SK-N-SH (cell line): ENCODE measurements around the gene IL18R1. TPM values are rescaled to one million over a fixed set of nuclear protein-coding genes. Genes with fewer than 3 reads are reported as not detected.

ENCODE experiments used
- CTCF ChIA-PET: fragments of 300-600, 350-600 bp; formaldehyde crosslinking; extraction: SDS; loops from one replicate; lab custom pipeline; 2021; lab: Yijun Ruan, JAX
- POLR2A ChIA-PET: fragments of 350-600 bp; sonication (Branson Sonifier 250); formaldehyde crosslinking; extraction: SDS; loops from one replicate; lab custom pipeline; 2020; ENCODE audit warnings: antibody characterized with exemption, inconsistent platforms; lab: Yijun Ruan, JAX
- DNase-seq: peaks from one replicate; pipeline ENCODE4 v3.0.0; 2012
- H2AFZ ChIP-seq: fragments of 200-600 bp; sonication (generic); 2 replicates; pipeline ENCODE4 v1.8.1; 2016; ENCODE audit warnings: antibody characterized with exemption, mild to moderate bottlenecking, low read depth
- H3F3A ChIP-seq: fragments of 200-600 bp; sonication (generic); replicated peaks from 2 replicates; pipeline ENCODE3; 2016; ENCODE audit warnings: antibody characterized with exemption, mild to moderate bottlenecking; ENCODE audit not compliant: insufficient read depth
- H3K27ac ChIP-seq, 2 experiments: fragments of 200-500 bp in 1 of 2; fragments of 200-600 bp in 1 of 2; sonication (Bioruptor generic) in 1 of 2; sonication (generic), shearing (Covaris generic) in 1 of 2; 2 replicates each; pipeline versions ENCODE4 v1.5.1 to v1.6.1; 2014 to 2016; ENCODE audit warnings: low read depth in 2 of 2, inconsistent platforms in 1 of 2, low read length in 1 of 2, mild to moderate bottlenecking in 1 of 2, mixed read lengths in 1 of 2
- H3K27me3 ChIP-seq: fragments of 200-600 bp; sonication (generic), shearing (Covaris generic); 2 replicates; pipeline ENCODE4 v1.6.1; 2016; ENCODE audit warnings: mixed run types; ENCODE audit not compliant: insufficient read depth
- H3K36me3 ChIP-seq, 2 experiments: fragments of 200-500 bp in 1 of 2; fragments of 200-600 bp in 1 of 2; sonication (Bioruptor generic) in 1 of 2; sonication (generic) in 1 of 2; replicated peaks in 1 of 2; 2 replicates each; pipeline versions ENCODE3 to v1.5.1; 2014 to 2016; ENCODE audit warnings: low read length in 1 of 2, mild to moderate bottlenecking in 1 of 2; ENCODE audit not compliant: insufficient read depth in 2 of 2, control insufficient read depth in 1 of 2
- H3K4me1 ChIP-seq, 2 experiments: fragments of 200-500 bp in 1 of 2; fragments of 200-600 bp in 1 of 2; sonication (Bioruptor generic) in 1 of 2; sonication (generic), shearing (Covaris generic) in 1 of 2; 2 replicates each; pipeline versions ENCODE4 v1.5.1 to v1.6.1; 2014 to 2016; ENCODE audit warnings: low read depth in 1 of 2, low read length in 1 of 2, mixed run types in 1 of 2; ENCODE audit not compliant: insufficient read depth in 2 of 2, control insufficient read depth in 1 of 2
- H3K4me2 ChIP-seq: fragments of 200-600 bp; sonication (generic), shearing (Covaris generic); 2 replicates; pipeline ENCODE4 v1.6.1; 2017; ENCODE audit warnings: mixed run types
- H3K4me3 ChIP-seq, 2 experiments: fragments of 200-500 bp in 1 of 2; fragments of 200-600 bp in 1 of 2; sonication (Bioruptor generic) in 1 of 2; sonication (generic), shearing (Covaris generic) in 1 of 2; 2 replicates each; pipeline versions ENCODE4 v1.5.1 to v1.8.1; 2014 to 2016; ENCODE audit warnings: low read depth in 2 of 2, inconsistent platforms in 1 of 2, low read length in 1 of 2, mild to moderate bottlenecking in 1 of 2, mixed read lengths in 1 of 2, moderate library complexity in 1 of 2
- H3K79me2 ChIP-seq: fragments of 200-600 bp; sonication (generic); 2 replicates; pipeline ENCODE4 v1.8.1; 2017; ENCODE audit warnings: mild to moderate bottlenecking; ENCODE audit not compliant: insufficient read depth
- H3K9ac ChIP-seq: fragments of 200-600 bp; sonication (generic); 2 replicates; pipeline ENCODE4 v1.6.1; 2017; ENCODE audit warnings: mixed run types
- H3K9me2 ChIP-seq: fragments of 200-600 bp; sonication (generic); 2 replicates; pipeline ENCODE4 v1.6.1; 2017; ENCODE audit warnings: mixed run types
- H3K9me3 ChIP-seq: fragments of 200-600 bp; sonication (generic); 2 replicates; pipeline ENCODE4 v1.6.1; 2017; ENCODE audit warnings: mixed run types, mild to moderate bottlenecking, moderate library complexity
- H4K20me1 ChIP-seq: fragments of 200-600 bp; sonication (generic); 2 replicates; pipeline ENCODE4 v1.6.1; 2017; ENCODE audit warnings: mild to moderate bottlenecking, mixed run types; ENCODE audit not compliant: insufficient read depth
- ELF1 ChIP-seq: IDR thresholded peaks from 2 replicates; pipeline ENCODE4 v1.4.0; 2012
- FOSL2 ChIP-seq: IDR thresholded peaks from 2 replicates; pipeline ENCODE4 v1.4.0; 2012; ENCODE audit warnings: low read depth, mild to moderate bottlenecking, moderate library complexity, borderline replicate concordance
- GABPA ChIP-seq: IDR thresholded peaks from 2 replicates; pipeline ENCODE4 v1.4.0; 2012; ENCODE audit warnings: low read depth, mild to moderate bottlenecking
- MEF2A ChIP-seq: IDR thresholded peaks from 2 replicates; pipeline ENCODE4 v1.4.0; 2012; ENCODE audit warnings: low read depth, borderline replicate concordance
- MXI1 ChIP-seq: IDR thresholded peaks from 2 replicates; pipeline ENCODE4 v1.6.1; 2012; ENCODE audit warnings: mild to moderate bottlenecking, low read depth, low read length, improper control_type of control experiment
- NFIC ChIP-seq: IDR thresholded peaks from 2 replicates; pipeline ENCODE4 v1.4.0; 2012; ENCODE audit warnings: borderline replicate concordance
- PBX3 ChIP-seq: IDR thresholded peaks from 2 replicates; pipeline ENCODE4; 2012
- RAD21 ChIP-seq: IDR thresholded peaks from 2 replicates; pipeline ENCODE4 v1.6.1; 2012; ENCODE audit warnings: mild to moderate bottlenecking, low read length
- REST ChIP-seq: IDR thresholded peaks from 2 replicates; pipeline ENCODE4 v1.6.1; 2012; ENCODE audit warnings: mild to moderate bottlenecking, low read depth, low read length, moderate library complexity
- RFX5 ChIP-seq: IDR thresholded peaks from 2 replicates; pipeline ENCODE4 v1.6.1; 2012; ENCODE audit warnings: mild to moderate bottlenecking, improper control_type of control experiment, low read length
- SIN3A ChIP-seq: IDR thresholded peaks from 2 replicates; pipeline ENCODE4 v1.6.1; 2012; ENCODE audit warnings: low read depth, mild to moderate bottlenecking, low read length, moderate library complexity, borderline replicate concordance
- TAF1 ChIP-seq: IDR thresholded peaks from 2 replicates; pipeline ENCODE4 v1.6.1; 2012; ENCODE audit warnings: low read depth, mild to moderate bottlenecking, low read length, moderate library complexity, borderline replicate concordance
- TCF12 ChIP-seq: IDR thresholded peaks from 2 replicates; pipeline ENCODE4 v1.4.0; 2012
- TEAD4 ChIP-seq: IDR thresholded peaks from 2 replicates; pipeline ENCODE4 v1.4.0; 2012; ENCODE audit warnings: mild to moderate bottlenecking, borderline replicate concordance; ENCODE audit not compliant: insufficient read depth
- USF2 ChIP-seq: fragments of 150-350 bp; IDR thresholded peaks from 2 replicates; pipeline ENCODE4 v1.6.1; 2017; ENCODE audit warnings: antibody characterized with exemption, low read length, low read depth, borderline replicate concordance
- YY1 ChIP-seq: IDR thresholded peaks from 2 replicates; pipeline ENCODE4 v1.4.0; 2012; ENCODE audit warnings: low read depth, mild to moderate bottlenecking
- ZBTB33 ChIP-seq: IDR thresholded peaks from 2 replicates; pipeline ENCODE4 v1.4.0; 2012; ENCODE audit warnings: low read depth, borderline replicate concordance
- WGBS: methylation state at CpG from one replicate; pipeline ENCODE4 v1.1.6; 2017; ENCODE audit warnings: low lambda C conversion rate; 5-methylcytosine and 5-hydroxymethylcytosine counted together
- polyA plus RNA-seq, 3 experiments: library from polyadenylated mRNA; depleted of rRNA; stranded (reverse); fragments of >200 nt; gene quantifications; 2 replicates each; pipeline ENCODE4 v1.2.3, GENCODE V29; 2012

The IL18R1 gene
- polyA plus RNA-seq, 1 of the 3 experiments (the other 2 are of a cell fraction), result not detected

- no peak for TF ChIP-seq FOSL2
- TF ChIP-seq USF2, result no peak
- no peak for TF ChIP-seq MEF2A
- no peak for TF ChIP-seq RFX5
- no peak for TF ChIP-seq REST
- TF ChIP-seq, all 33 proteins: peak for 0
Measured at GRCh38 chr2:102444233-102444632, 88.6 kb downstream of the IL18R1 start (continued).

- CTCF ChIA-PET, result no interaction called here
- WGBS, result 13% methylated on average over 9 of the region's 9 CpGs
- no peak for TF ChIP-seq ELF1
- no peak for TF ChIP-seq RFX5
- TF ChIP-seq USF2, result no peak
- no peak for TF ChIP-seq TEAD4
- TF ChIP-seq PBX3, result no peak
- TF ChIP-seq TCF12, result no peak
- TF ChIP-seq YY1, result no peak
- no peak for TF ChIP-seq ZBTB33
- TF ChIP-seq REST, result no peak
- TF ChIP-seq TAF1, result no peak
- no peak for TF ChIP-seq NFIC
- TF ChIP-seq MXI1, result no peak
- TF ChIP-seq RAD21, result no peak
- TF ChIP-seq SIN3A, result no peak
- no peak for TF ChIP-seq GABPA
Measured at GRCh38 chr2:102446936-102447335, 91.3 kb downstream of the IL18R1 start.

More at GRCh38 chr2:102446936-102447335, 91.3 kb downstream of the IL18R1 start:
- POLR2A ChIA-PET, result no interaction called here
- H3K9ac ChIP-seq, result no peak overlapping the region
- no peak overlapping the region for H3K27ac ChIP-seq
- no peak for DNase-seq
- H3F3A ChIP-seq, result no peaks in the 10 kb centered on the region
- no peak overlapping the region for H3K4me3 ChIP-seq
- no peaks in the 10 kb centered on the region for H3K9me2 ChIP-seq
- no peaks in the 10 kb centered on the region for H3K9me3 ChIP-seq
- H3K27me3 ChIP-seq, result peaks cover 18% of the 10 kb centered on the region; the same call in 1 of the 2 replicates
- no peaks in the 10 kb centered on the region for H4K20me1 ChIP-seq
- H2AFZ ChIP-seq, result no peak overlapping the region
- no peaks in the 10 kb centered on the region for H3K4me1 ChIP-seq
- H3K36me3 ChIP-seq, result no peaks in the 10 kb centered on the region
- H3K79me2 ChIP-seq, result no peaks in the 10 kb centered on the region
- H3K4me2 ChIP-seq, result no peak overlapping the region
